IMR-90 (cell line): ENCODE results near the gene DCTD. TPM values are rescaled to one million over a fixed set of nuclear protein-coding genes. Genes with fewer than 3 reads are reported as not detected.

Experiments used
- ATAC-seq: fragments of 200-7000 bp; cut with Tn5 transposase; 2 replicates; pipeline ENCODE4 v1.9.1; 2020; ENCODE audit warnings: low read depth, mild to moderate bottlenecking, moderate library complexity
- BruUV-seq: library from RNA; stranded (reverse); fragments of 400-500 nt; replicated peaks from 2 replicates; lab custom pipeline; 2021; lab: Mats Ljungman, UMichigan
- CTCF ChIA-PET: fragments of 300-600 bp; formaldehyde crosslinking; extraction: SDS; loops from one replicate; lab custom pipeline; 2021; ENCODE audit warnings: antibody characterized with exemption; lab: Yijun Ruan, JAX
- POLR2A ChIA-PET: fragments of 300-600 bp; sonication (Branson Sonifier 250); formaldehyde crosslinking; loops from one replicate; lab custom pipeline; 2022; ENCODE audit warnings: antibody characterized with exemption; ENCODE audit not compliant: unreplicated experiment; lab: Charles Lee
- DNase-seq: peaks from one replicate; pipeline ENCODE4 v3.0.0; 2013
- H2AFZ ChIP-seq: replicated peaks from 2 replicates; pipeline ENCODE3; 2013; ENCODE audit warnings: low read length, mild to moderate bottlenecking; ENCODE audit not compliant: poor library complexity
- H2AK5ac ChIP-seq: 2 replicates; pipeline ENCODE4 v1.6.1; 2013; ENCODE audit warnings: low read depth, low read length, inconsistent platforms
- H2AK9ac ChIP-seq: replicated peaks from 2 replicates; pipeline ENCODE3; 2013; ENCODE audit warnings: mild to moderate bottlenecking, low read depth, low read length, moderate library complexity; ENCODE audit not compliant: poor library complexity
- H2BK120ac ChIP-seq: 2 replicates; pipeline ENCODE4 v1.6.1; 2013; ENCODE audit warnings: low read depth, low read length, inconsistent platforms
- H2BK15ac ChIP-seq: 3 replicates; pipeline ENCODE4 v1.6.1; 2013; ENCODE audit warnings: low read depth, low read length, inconsistent platforms
- H2BK20ac ChIP-seq: 2 replicates; pipeline ENCODE4 v1.6.1; 2013; ENCODE audit warnings: low read depth, mild to moderate bottlenecking, inconsistent platforms, low read length, moderate library complexity
- H2BK5ac ChIP-seq: 2 replicates; pipeline ENCODE4 v1.6.1; 2013; ENCODE audit warnings: mild to moderate bottlenecking, low read depth, low read length, inconsistent platforms; ENCODE audit not compliant: poor library complexity, severe bottlenecking
- H3K14ac ChIP-seq: replicated peaks from 2 replicates; pipeline ENCODE4 v1.6.1; 2013; ENCODE audit warnings: low read depth, low read length, inconsistent platforms
- H3K18ac ChIP-seq: 2 replicates; pipeline ENCODE4 v1.6.1; 2013; ENCODE audit warnings: low read depth, low read length, control low read depth
- H3K23ac ChIP-seq: 2 replicates; pipeline ENCODE4 v1.6.1; 2013; ENCODE audit warnings: low read depth, low read length, inconsistent platforms
- H3K27ac ChIP-seq: 2 replicates; pipeline ENCODE4 v1.5.1; 2013; ENCODE audit warnings: mild to moderate bottlenecking, control low read depth, low read length; ENCODE audit not compliant: insufficient read depth
- H3K27me3 ChIP-seq: 2 replicates; pipeline ENCODE4 v1.6.1; 2013; ENCODE audit warnings: low read length; ENCODE audit not compliant: control insufficient read depth, insufficient read depth
- H3K36me3 ChIP-seq: 2 replicates; pipeline ENCODE4 v1.6.1; 2013; ENCODE audit warnings: low read length, mixed read lengths; ENCODE audit not compliant: control insufficient read depth, insufficient read depth
- H3K4ac ChIP-seq: 2 replicates; pipeline ENCODE4 v1.6.1; 2013; ENCODE audit warnings: low read depth, low read length, inconsistent platforms
- H3K4me1 ChIP-seq: 2 replicates; pipeline ENCODE4 v1.6.1; 2013; ENCODE audit warnings: low read length, mixed read lengths; ENCODE audit not compliant: control insufficient read depth, insufficient read depth
- H3K4me2 ChIP-seq: 2 replicates; pipeline ENCODE4 v1.6.1; 2013; ENCODE audit warnings: low read depth, mild to moderate bottlenecking, control low read depth, low read length, moderate library complexity
- H3K4me3 ChIP-seq: 2 replicates; pipeline ENCODE4 v1.5.1; 2013; ENCODE audit warnings: low read depth, mild to moderate bottlenecking, control low read depth, low read length, moderate library complexity; ENCODE audit not compliant: insufficient read depth
- H3K56ac ChIP-seq: 2 replicates; pipeline ENCODE4 v1.6.1; 2013; ENCODE audit warnings: low read length, inconsistent platforms; ENCODE audit not compliant: insufficient read depth; ENCODE audit errors: extremely low read depth
- H3K79me1 ChIP-seq, 2 experiments: 2 replicates each; pipeline ENCODE4 v1.6.1; 2013; ENCODE audit warnings: low read length in 2 of 2, inconsistent platforms in 1 of 2, low read depth in 1 of 2
- H3K9ac ChIP-seq: 2 replicates; pipeline ENCODE4 v1.6.1; 2013; ENCODE audit warnings: low read depth, low read length, control low read depth
- H3K9me1 ChIP-seq: 2 replicates; pipeline ENCODE4 v1.6.1; 2013; ENCODE audit warnings: low read length, inconsistent platforms; ENCODE audit not compliant: insufficient read depth
- H3K9me3 ChIP-seq: 2 replicates; pipeline ENCODE4 v1.6.1; 2013; ENCODE audit warnings: low read length; ENCODE audit not compliant: control insufficient read depth, insufficient read depth
- H4K20me1 ChIP-seq: 2 replicates; pipeline ENCODE4 v1.6.1; 2013; ENCODE audit warnings: low read length, inconsistent platforms; ENCODE audit not compliant: insufficient read depth
- H4K5ac ChIP-seq: 2 replicates; pipeline ENCODE4 v1.6.1; 2013; ENCODE audit warnings: mild to moderate bottlenecking, low read depth, low read length, control low read depth
- H4K8ac ChIP-seq, 2 experiments: 2 replicates each; pipeline ENCODE4 v1.6.1; 2013; ENCODE audit warnings: low read depth in 2 of 2, low read length in 2 of 2, control low read depth in 1 of 2, inconsistent platforms in 1 of 2
- H4K91ac ChIP-seq: 2 replicates; pipeline ENCODE4 v1.6.1; 2013; ENCODE audit warnings: low read depth, low read length, inconsistent platforms; ENCODE audit not compliant: insufficient read depth
- BHLHE40 ChIP-seq: fragments of 150-350 bp; IDR thresholded peaks from 2 replicates; pipeline ENCODE4 v1.6.1; 2016; ENCODE audit warnings: mild to moderate bottlenecking, low read depth, low read length
- CEBPB ChIP-seq: IDR thresholded peaks from 2 replicates; pipeline ENCODE4 v1.6.1; 2012; ENCODE audit warnings: low read depth, low read length, improper control_type of control experiment
- CHD1 ChIP-seq: IDR thresholded peaks from 2 replicates; pipeline ENCODE4 v1.6.1; 2012; ENCODE audit warnings: low read depth, low read length, improper control_type of control experiment
- FOS ChIP-seq: fragments of 150-350 bp; IDR thresholded peaks from 2 replicates; pipeline ENCODE4 v1.6.1; 2016; ENCODE audit warnings: low read depth, low read length
- MAFK ChIP-seq: IDR thresholded peaks from 2 replicates; pipeline ENCODE4 v1.6.1; 2012; ENCODE audit warnings: low read depth, low read length, improper control_type of control experiment
- MAZ ChIP-seq: IDR thresholded peaks from 2 replicates; pipeline ENCODE4 v1.6.1; 2012; ENCODE audit warnings: low read depth, mild to moderate bottlenecking, low read length, improper control_type of control experiment, moderate library complexity, borderline replicate concordance
- MXI1 ChIP-seq: IDR thresholded peaks from 2 replicates; pipeline ENCODE4 v1.6.1; 2012; ENCODE audit warnings: low read depth, mild to moderate bottlenecking, low read length, moderate library complexity, borderline replicate concordance
- NFE2L2 ChIP-seq: fragments of 150-350 bp; IDR thresholded peaks from 2 replicates; pipeline ENCODE4 v1.6.1; 2016; ENCODE audit warnings: low read depth, mild to moderate bottlenecking, low read length
- POLR2A ChIP-seq: IDR thresholded peaks from 2 replicates; pipeline ENCODE4 v1.6.1; 2012; ENCODE audit warnings: mild to moderate bottlenecking, low read depth, low read length
- RCOR1 ChIP-seq: IDR thresholded peaks from 2 replicates; pipeline ENCODE4 v1.6.1; 2012; ENCODE audit warnings: mild to moderate bottlenecking, low read length, improper control_type of control experiment; ENCODE audit not compliant: insufficient replicate concordance
- SMC3 ChIP-seq: fragments of 150-350 bp; IDR thresholded peaks from 2 replicates; pipeline ENCODE4 v1.6.1; 2016; ENCODE audit warnings: low read depth, mild to moderate bottlenecking, antibody characterized with exemption, low read length, moderate library complexity
- WGBS, 2 experiments: methylation state at CpG; one replicate each; pipeline versions ENCODE4 v1.1.5 to v1.1.7; 2013; ENCODE audit warnings: missing lambda C conversion rate in 2 of 2; ENCODE audit not compliant: insufficient read length in 1 of 2; ENCODE audit errors: extremely low coverage in 2 of 2; 5-methylcytosine and 5-hydroxymethylcytosine counted together
- dilution Hi-C: fragments of 300-500 bp; cut with HindIII; formaldehyde crosslinking; loops from one replicate; pipeline ENCODE4 v1.14.3; 2018; ENCODE audit warnings: low sequenced_read_pairs; ENCODE audit not compliant: unreplicated experiment
- in situ Hi-C: fragments of 300-500 bp; cut with MboI; formaldehyde crosslinking; loops from 3 replicates; pipeline ENCODE4 v1.14.3; 2019; ENCODE audit warnings: low sequenced_read_pairs, inconsistent platforms, mixed read lengths
- intact Hi-C: fragments of 100-400 bp; cut with micrococcal nuclease; formaldehyde crosslinking; loops from 2 replicates; pipeline ENCODE4 v1.10.0; 2022
- polyA plus RNA-seq, 3 experiments: library from polyadenylated mRNA; depleted of rRNA; stranded (reverse); fragments of >200 nt; gene quantifications; 2 replicates each; pipeline ENCODE4 v1.2.3, GENCODE V29; 2012; ENCODE audit warnings: low replicate concordance in 1 of 3
- total RNA-seq: library from RNA; depleted of rRNA; stranded (reverse); fragments of >200 nt; gene quantifications from 2 replicates; pipeline ENCODE4 v1.2.3, GENCODE V29; 2012
- TF ChIP-seq, protein P1 (sequence below): fragments of 150-350 bp; IDR thresholded peaks from 2 replicates; pipeline ENCODE4 v1.6.1; 2016; ENCODE audit warnings: low read depth, mild to moderate bottlenecking, low read length, moderate library complexity, borderline replicate concordance

DCTD gene
- total and polyA plus RNA-seq, 2 of the 4 experiments (the other 2 are of a cell fraction): 90.3 to 127 TPM

DNA sequence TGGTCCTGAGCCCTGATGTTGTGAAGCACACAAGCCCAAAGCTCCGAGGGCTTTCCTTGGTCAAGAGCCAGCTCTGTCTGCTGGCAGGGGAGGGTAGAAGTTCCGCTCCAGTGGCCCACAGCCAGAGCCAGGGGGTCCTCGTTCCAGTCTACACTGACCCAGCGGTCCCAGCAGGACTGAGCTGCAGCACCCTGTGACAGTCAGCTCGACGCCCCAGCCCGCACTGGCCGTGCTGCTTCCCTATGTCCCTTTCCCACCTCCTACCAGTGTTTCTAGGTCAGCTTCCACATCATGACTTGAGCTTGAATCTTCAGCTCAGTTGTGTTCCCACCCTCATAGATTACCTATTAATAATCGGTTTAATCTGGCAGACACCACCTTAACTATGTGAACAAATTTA is 22.5 kb upstream of the DCTD start:
- DNase-seq (no peak), ATAC-seq (no peak)
- Histone ChIP-seq H3K56ac (no peak overlapping the region), H2BK5ac (no peak overlapping the region), H3K14ac (no peak overlapping the region), H4K8ac (no peak overlapping the region), H4K20me1 (no peaks in the 10 kb centered on the region), H2AK9ac (no peak overlapping the region), H3K4me3 (no peak overlapping the region), H3K9ac (no peak overlapping the region), H3K9me1 (no peaks in the 10 kb centered on the region), H3K36me3 (no peaks in the 10 kb centered on the region), H3K4me1 (peaks cover 2% of the 10 kb centered on the region; the same call in 1 of the 2 replicates), H3K4me2 (no peak overlapping the region), H3K4ac (no peak overlapping the region), H3K9me3 (no peaks in the 10 kb centered on the region), H4K91ac (no peak overlapping the region), H3K27me3 (peaks cover 12% of the 10 kb centered on the region), H4K5ac (no peak overlapping the region), H2AK5ac (no peak overlapping the region), H2AFZ (no peak overlapping the region), H2BK120ac (no peak overlapping the region), H3K23ac (no peak overlapping the region), H2BK15ac (no peak overlapping the region), H2BK20ac (no peak overlapping the region), H3K18ac (no peak overlapping the region), H3K79me1 (no peaks in the 10 kb centered on the region), H3K27ac (no peak overlapping the region)
- POLR2A ChIA-PET: no interaction called here
- no TSS peak for BruUV-seq
- dilution Hi-C loops: no loop called here
- 92% methylated on average over 6 of the region's 9 CpGs; no CpG with 5 or more reads in 1 of the 2 experiments for WGBS, 2 experiments
- intact Hi-C loops: loop anchor here (5.0 kb wide), 1 partner anchor 458 kb away; no protein-coding TSS in a partner anchor
- in situ Hi-C loops: loop anchor here (10.0 kb wide), 2 partner anchors 135 to 455 kb away; no protein-coding TSS in a partner anchor
- CTCF ChIA-PET: interaction anchor here (0.6 to 0.7 kb wide), 3 partner anchors 9 to 464 kb away, joined by 3 to 4 read pairs (median 4); no protein-coding TSS in a partner anchor
- TF ChIP-seq BHLHE40 (no peak), CEBPB (no peak), MAZ (no peak), MXI1 (no peak), SMC3 (no peak), CHD1 (no peak), MAFK (no peak), NFE2L2 (no peak), RCOR1 (no peak), FOS (no peak), POLR2A (no peak)
- TF ChIP-seq, protein P1, sequence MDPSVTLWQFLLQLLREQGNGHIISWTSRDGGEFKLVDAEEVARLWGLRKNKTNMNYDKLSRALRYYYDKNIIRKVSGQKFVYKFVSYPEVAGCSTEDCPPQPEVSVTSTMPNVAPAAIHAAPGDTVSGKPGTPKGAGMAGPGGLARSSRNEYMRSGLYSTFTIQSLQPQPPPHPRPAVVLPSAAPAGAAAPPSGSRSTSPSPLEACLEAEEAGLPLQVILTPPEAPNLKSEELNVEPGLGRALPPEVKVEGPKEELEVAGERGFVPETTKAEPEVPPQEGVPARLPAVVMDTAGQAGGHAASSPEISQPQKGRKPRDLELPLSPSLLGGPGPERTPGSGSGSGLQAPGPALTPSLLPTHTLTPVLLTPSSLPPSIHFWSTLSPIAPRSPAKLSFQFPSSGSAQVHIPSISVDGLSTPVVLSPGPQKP: no peak
